HepG2 (cell line): ENCODE results near the gene DSTN.

Experiments
- HCFC1 ChIP-seq: fragments of 150-350 bp; IDR thresholded peaks from 2 replicates; pipeline ENCODE4 v1.6.1; 2014; ENCODE audit warnings: low read depth, low read length
- TF ChIP-seq, protein P1 (sequence below): sonication (generic); formaldehyde crosslinking; IDR thresholded peaks from 2 replicates; pipeline ENCODE4 v1.5.0; 2020; ENCODE audit warnings: mild to moderate bottlenecking, missing genetic modification reagents, moderate library complexity

DNA sequence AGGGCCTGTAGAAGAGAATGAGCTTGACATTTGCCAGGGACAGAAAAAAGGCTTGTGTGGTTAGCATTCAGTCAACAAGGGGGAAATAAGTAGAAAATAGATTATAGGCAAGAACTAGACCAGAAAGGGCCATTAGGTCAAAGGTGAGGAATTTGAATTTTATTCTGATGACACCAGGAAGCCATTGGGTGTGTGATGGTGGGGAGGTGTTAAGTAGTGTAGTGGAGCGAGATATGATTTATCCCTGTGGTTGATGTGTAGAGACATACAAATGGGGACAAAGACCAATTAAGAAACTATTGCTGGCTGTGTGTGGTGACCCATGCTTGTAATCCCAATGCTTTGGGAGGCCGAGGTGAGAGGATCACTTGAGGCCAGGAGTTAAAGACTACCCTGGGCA is 11.0 kb downstream of the DSTN start:
- no peak for TF ChIP-seq HCFC1
- TF ChIP-seq, protein P1, sequence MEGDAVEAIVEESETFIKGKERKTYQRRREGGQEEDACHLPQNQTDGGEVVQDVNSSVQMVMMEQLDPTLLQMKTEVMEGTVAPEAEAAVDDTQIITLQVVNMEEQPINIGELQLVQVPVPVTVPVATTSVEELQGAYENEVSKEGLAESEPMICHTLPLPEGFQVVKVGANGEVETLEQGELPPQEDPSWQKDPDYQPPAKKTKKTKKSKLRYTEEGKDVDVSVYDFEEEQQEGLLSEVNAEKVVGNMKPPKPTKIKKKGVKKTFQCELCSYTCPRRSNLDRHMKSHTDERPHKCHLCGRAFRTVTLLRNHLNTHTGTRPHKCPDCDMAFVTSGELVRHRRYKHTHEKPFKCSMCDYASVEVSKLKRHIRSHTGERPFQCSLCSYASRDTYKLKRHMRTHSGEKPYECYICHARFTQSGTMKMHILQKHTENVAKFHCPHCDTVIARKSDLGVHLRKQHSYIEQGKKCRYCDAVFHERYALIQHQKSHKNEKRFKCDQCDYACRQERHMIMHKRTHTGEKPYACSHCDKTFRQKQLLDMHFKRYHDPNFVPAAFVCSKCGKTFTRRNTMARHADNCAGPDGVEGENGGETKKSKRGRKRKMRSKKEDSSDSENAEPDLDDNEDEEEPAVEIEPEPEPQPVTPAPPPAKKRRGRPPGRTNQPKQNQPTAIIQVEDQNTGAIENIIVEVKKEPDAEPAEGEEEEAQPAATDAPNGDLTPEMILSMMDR (CRISPR knock-in tag), result no peak
